ENCODE measurements around the gene LOX. TPM values are rescaled to one million over a fixed set of nuclear protein-coding genes. Genes with fewer than 3 reads are reported as not detected.

Gene LOX
- total and polyA plus RNA-seq, 9 of the 15 experiments (the other 6 are each of a cell fraction or from before 2014, with no cell fraction given): 0.06 to 0.09 TPM; not detected in 7

- no peak for ATAC-seq
- FAIRE-seq: no peak
- no peaks in the 10 kb centered on the region for H3K9me3 ChIP-seq (replicated peaks; ENCODE audit: control insufficient read depth, insufficient read depth, low read depth, low read length)
- no peaks in the 10 kb centered on the region for H4K20me1 ChIP-seq (replicated peaks; ENCODE audit: control insufficient read depth, insufficient read depth, low read length)
- no peaks in the 10 kb centered on the region for H3K79me2 ChIP-seq (ENCODE audit: control insufficient read depth, insufficient read depth, low read length)
- no peak overlapping the region for H2AFZ ChIP-seq (ENCODE audit: low read depth, low read length)
- TF ChIP-seq HDAC8 (tag; IDR thresholded peaks at IDR 0.05): no peak
- TF ChIP-seq, protein P1, sequence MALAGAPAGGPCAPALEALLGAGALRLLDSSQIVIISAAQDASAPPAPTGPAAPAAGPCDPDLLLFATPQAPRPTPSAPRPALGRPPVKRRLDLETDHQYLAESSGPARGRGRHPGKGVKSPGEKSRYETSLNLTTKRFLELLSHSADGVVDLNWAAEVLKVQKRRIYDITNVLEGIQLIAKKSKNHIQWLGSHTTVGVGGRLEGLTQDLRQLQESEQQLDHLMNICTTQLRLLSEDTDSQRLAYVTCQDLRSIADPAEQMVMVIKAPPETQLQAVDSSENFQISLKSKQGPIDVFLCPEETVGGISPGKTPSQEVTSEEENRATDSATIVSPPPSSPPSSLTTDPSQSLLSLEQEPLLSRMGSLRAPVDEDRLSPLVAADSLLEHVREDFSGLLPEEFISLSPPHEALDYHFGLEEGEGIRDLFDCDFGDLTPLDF (CRISPR knock-in tag; IDR thresholded peaks at IDR 0.05): no peak
- no peak for TF ChIP-seq ZNF143 (CRISPR knock-in tag; IDR thresholded peaks at IDR 0.05)
- no peak for TF ChIP-seq CTCF (IDR thresholded peaks at IDR 0.05 in 2 of 3, conservative IDR thresholded peaks at IDR 0.05 in 1 of 3; ENCODE audit: insufficient read depth in 2 of 3, low read depth in 1 of 3, low read length in 3 of 3)
- TF ChIP-seq, protein P2, sequence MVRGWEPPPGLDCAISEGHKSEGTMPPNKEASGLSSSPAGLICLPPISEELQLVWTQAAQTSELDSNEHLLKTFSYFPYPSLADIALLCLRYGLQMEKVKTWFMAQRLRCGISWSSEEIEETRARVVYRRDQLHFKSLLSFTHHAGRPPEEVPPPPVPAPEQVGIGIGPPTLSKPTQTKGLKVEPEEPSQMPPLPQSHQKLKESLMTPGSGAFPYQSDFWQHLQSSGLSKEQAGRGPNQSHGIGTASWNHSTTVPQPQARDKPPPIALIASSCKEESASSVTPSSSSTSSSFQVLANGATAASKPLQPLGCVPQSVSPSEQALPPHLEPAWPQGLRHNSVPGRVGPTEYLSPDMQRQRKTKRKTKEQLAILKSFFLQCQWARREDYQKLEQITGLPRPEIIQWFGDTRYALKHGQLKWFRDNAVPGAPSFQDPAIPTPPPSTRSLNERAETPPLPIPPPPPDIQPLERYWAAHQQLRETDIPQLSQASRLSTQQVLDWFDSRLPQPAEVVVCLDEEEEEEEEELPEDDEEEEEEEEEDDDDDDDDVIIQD (CRISPR knock-in tag; IDR thresholded peaks at IDR 0.05): no peak
- TF ChIP-seq FOXK1 (CRISPR knock-in tag; IDR thresholded peaks at IDR 0.05; ENCODE audit: borderline replicate concordance): no peak
- TF ChIP-seq ZNF778 (CRISPR knock-in tag; IDR thresholded peaks at IDR 0.05): no peak
- TF ChIP-seq NR3C1 (CRISPR knock-in tag; IDR thresholded peaks at IDR 0.05): no peak
- TF ChIP-seq ARID1B (IDR thresholded peaks at IDR 0.05): no peak
- TF ChIP-seq ZNF76 (CRISPR knock-in tag; IDR thresholded peaks at IDR 0.05; ENCODE audit: borderline replicate concordance): no peak
- no TSS peak for BruUV-seq (replicated peaks)
- ChIA-PET CTCF (ENCODE audit: low intra/inter-chr PET ratio) (no interaction called here), POLR2A (interaction anchor here (1.2 to 1.7 kb wide), 3 partner anchors 8 to 25 kb away, joined by 3 to 4 read pairs (median 4); no protein-coding TSS in a partner anchor)
- no peaks in the 10 kb centered on the region for H3K36me3 ChIP-seq (ENCODE audit: control insufficient read depth, insufficient read depth, low read length)
- H3K9ac ChIP-seq (ENCODE audit: insufficient read depth in 1 of 2, low read depth in 2 of 2, low read length in 2 of 2): no peak overlapping the region
- H3K27me3 ChIP-seq (ENCODE audit: control insufficient read depth in 2 of 2, insufficient read depth in 2 of 2, low read length in 2 of 2): no peaks in the 10 kb centered on the region
- H3K4me2 ChIP-seq (ENCODE audit: insufficient read depth, low read length): no peak overlapping the region
- intact Hi-C loops (cut with micrococcal nuclease) (no loop called here), in situ Hi-C loops (cut with MboI) (no loop called here)
- no peak for DNase-seq (ENCODE audit: extremely low read depth in 1 of 4, low spot score in 3 of 4)
- H3K4me1 ChIP-seq (replicated peaks in 1 of 2; ENCODE audit: control insufficient read depth in 2 of 2, insufficient read depth in 2 of 2, low read length in 2 of 2): no peaks in the 10 kb centered on the region
- WGBS (ENCODE audit: insufficient coverage, low coverage, missing lambda C conversion rate): 18% methylated on average over 1 of the region's 1 CpG
- H3K4me3 ChIP-seq: no peak overlapping the region
- H3K9me1 ChIP-seq (ENCODE audit: control insufficient read depth, insufficient read depth, low read length): no peaks in the 10 kb centered on the region
- no peak overlapping the region for H3K27ac ChIP-seq (ENCODE audit: extremely low read depth, low read depth, low read length)
These were observed 15.9 kb downstream of the LOX start for GRCh38 chr5:122062205-122062604.

Measured in K562 (cell line).